Middle frontal gyrus (tissue), 1 donor: ENCODE measurements around the gene SRP54.
"Not testable (repeated sequence)": the region's sequence is repeated elsewhere in the genome, so short reads cannot be mapped to it uniquely, and the experiment has no call there.

ENCODE experiments used
- DNase-seq: peaks from one replicate; pipeline ENCODE4 v3.0.0-alpha.2; 2015; ENCODE audit warnings: low spot score; ENCODE audit errors: extremely low spot score

The SRP54 gene

GRCh38 chr14:34983148-34983760, 462 bp downstream of the SRP54 start:
- no peak for DNase-seq

DNA sequence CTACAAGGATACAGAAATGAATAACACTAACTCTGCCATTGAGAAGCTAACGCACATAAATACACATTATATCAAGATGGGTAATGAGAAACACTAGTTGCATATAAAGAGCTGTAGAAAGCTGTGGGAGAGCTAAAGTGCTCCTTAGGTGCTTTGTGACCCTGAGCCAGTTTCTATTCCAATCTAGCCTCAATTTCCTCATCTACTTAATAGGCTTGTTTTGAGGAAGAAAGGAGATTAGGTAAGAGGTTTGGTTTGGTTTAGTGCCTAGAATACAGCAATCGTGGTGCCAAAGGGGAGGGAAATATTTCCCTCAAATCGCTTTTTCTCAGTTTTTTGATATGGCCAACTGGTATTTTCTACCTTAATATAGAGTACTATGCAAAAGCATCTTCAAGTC, 994 bp downstream of the SRP54 start:
- DNase-seq = no peak

GRCh38 chr14:34985740-34986139, 2.9 kb downstream of the SRP54 start:
- no peak for DNase-seq

GRCh38 chr14:34987180-34987579, 4.4 kb downstream of the SRP54 start:
- DNase-seq = no peak

GRCh38 chr14:34989762-34990161, 7.0 kb downstream of the SRP54 start:
- no peak for DNase-seq

DNA sequence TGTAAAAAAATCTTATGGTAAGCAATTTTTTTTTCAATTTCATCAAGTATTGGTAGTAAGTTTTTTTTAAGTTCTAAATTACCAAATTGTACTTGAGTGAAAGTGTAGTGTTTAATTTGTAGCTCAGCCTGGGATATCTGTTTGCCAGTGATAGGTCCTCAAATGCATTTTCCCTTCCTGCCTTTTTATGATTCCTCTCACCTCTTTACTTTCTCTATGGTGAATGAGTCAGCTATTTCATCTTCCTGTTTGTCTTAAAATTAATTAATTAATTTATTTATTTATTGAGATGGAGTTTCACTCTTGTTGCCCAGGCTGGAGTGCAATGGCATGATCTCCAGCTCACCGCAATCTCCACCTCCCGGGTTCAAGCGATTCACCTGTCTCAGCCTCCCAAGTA, 10.6 kb downstream of the SRP54 start:
- DNase-seq = no peak

- DNase-seq = no peak
These were observed 11.9 kb downstream of the SRP54 start for GRCh38 chr14:34994668-34995067.

- no peak for DNase-seq
These were observed 15.0 kb downstream of the SRP54 start for GRCh38 chr14:34997762-34998161.

GRCh38 chr14:34999500-34999899, 16.7 kb downstream of the SRP54 start:
- no peak for DNase-seq

GRCh38 chr14:35001621-35002020, 18.8 kb downstream of the SRP54 start:
- DNase-seq = no peak

DNA sequence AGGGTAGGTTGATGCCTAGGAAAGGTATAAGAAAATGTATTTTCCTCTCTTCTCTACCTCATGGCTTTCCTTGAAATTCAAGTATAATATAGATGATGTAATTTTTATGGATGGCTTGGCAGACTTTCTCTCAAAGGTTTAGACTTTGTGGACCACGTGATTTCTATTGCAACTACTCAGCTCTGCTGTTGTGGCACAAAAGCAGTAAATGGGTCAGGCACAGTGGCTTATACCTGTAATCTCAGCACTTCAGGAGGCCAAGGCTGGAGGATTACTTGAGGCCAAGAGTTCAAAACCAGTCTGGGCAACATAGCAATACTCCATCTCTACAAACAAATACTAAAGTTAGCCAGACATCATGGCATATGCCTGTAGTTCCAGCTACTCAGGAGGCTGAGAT, 22.0 kb downstream of the SRP54 start:
- DNase-seq = no peak

- no peak for DNase-seq
These were observed 33.8 kb downstream of the SRP54 start for GRCh38 chr14:35016568-35016967.

DNA sequence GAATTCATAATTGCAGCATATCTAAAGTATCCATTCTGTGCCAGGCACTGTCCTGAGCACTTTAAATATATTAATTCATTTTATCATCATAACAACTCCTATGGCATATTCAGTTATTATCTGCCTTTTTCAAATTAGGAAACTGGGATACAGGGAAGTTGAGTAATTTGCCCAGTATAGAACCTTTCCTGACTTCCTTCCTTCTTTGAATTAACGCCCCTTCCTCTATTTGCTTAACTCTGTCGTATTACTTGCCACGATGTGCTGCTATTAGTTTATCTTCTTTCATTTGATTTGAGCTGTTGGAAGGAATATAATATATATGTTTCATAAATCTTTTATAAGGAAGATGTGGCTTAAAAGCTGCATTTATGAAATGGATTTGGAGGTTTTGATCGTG, 37.9 kb downstream of the SRP54 start:
- DNase-seq = no peak

DNA sequence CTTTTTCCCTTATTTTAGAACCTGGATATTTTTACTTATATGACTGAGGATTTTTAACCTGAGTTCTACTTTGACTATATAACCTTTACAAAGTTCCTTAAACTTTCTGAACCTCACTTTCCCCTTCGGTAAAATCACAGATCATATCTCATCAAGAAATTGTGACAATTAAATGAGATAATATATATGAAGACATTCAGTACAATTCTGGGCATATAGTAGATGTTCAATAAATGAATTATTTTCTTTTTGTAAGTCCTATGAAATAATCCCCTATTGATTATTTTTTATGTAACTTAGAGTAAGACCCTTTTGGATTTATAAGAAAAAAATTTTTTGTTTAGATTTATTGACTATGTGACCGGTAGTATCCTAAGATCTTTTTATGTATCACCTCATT, 45.6 kb downstream of the SRP54 start:
- no peak for DNase-seq

DNA sequence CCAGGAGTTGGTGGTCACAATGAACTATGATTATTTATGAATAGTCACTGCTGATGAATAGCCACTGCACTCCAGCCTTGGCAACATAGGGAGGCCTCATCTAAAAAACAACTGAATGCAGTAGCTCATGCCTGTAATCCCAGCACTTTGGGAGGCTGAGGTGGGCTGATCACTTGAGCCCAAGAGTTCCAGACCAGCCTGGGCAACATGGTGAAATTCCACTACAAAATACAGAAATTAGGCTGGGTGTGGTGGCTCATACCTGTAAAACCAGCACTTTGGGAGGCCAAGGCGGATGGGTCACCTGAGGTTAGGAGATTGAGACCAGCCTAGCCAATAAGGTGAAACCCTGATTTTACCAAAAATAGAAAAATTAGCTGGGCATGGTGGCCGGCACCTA, 49.8 kb downstream of the SRP54 start:
- no peak for DNase-seq

DNA sequence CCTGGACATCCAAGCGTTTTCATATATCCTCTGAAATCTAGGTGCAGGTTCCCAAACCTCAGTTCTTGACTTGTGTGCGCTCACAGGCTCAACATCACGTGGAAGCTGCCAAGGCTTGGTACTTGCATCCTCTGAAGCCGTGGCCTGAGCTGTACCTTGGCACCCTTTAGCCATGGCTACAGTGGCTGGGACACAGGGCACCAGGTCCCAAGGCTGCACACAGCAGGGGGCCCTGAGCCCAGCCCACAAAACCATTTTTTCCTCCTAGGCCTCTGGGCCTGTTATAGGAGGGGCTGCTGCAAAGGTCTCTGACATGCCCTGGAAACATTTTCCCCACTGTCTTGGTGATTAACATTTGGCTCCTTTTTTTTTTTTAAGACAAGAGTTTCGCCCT, 51.6 kb downstream of the SRP54 start:
- no peak for DNase-seq

DNA sequence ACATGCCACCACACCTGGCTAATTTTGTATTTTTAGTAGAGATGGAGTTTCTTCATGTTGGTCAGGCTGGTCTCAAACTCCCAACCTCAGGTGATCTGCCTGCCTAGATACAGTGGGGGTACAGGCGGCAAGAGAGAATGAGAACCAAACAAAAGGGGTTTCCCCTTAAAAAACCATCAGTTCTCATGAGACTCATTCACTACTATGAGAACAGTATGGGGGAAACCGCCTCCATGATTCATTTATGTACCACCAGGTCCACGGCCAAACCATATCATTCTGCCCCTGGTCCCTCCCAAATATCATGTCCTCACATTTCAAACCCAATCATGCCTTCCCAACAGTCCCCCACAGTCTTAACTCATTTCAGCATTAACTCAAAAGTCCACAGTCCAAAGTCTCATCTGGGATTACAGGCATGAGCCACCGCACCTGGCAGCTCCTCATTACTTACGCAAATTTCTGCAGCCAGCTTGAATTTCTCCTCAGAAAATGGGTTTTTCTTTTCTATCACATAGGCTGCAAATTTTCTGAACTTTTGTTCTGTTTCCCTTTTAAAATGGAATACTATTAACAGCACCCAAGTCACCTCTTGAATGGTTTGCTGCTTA, 52.3 kb downstream of the SRP54 start:
- not testable (repeated sequence) for DNase-seq

DNA sequence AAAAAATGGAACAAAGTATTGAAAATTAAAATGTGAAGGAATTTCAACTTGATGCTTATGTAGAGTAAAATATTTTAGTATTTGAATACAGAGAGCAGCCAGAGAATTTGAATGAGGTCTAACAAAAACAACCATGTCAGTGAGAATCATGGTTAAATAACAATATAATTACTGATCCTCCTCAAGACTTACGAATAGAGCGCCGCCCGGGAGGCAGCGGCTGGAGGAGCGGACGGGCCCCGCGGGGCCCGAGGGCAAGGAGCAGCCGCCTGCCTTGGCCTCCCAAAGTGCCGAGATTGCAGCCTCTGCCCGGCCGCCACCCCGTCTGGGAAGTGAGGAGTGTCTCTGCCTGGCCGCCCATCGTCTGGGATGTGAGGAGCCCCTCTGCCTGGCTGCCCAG, 55.5 kb downstream of the SRP54 start:
- DNase-seq = not testable (repeated sequence)

DNA sequence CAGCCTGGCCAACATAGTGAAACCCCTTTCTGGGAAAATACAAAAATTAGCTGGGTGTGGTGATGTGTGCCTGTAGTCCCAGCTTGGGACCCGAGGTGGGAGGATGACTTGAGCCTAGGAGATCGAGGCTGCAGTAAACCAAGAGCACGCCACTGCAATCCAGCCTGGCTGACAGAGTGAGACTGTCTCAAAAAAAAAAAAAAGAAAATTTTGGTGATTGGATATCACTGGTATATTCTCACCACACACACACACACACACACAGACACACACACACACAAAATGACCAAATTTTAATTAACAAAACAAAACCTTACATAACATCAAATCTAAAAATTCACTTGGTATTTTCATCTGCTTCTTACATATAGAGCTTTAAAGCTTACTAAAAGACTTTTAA, 59.8 kb downstream of the SRP54 start:
- DNase-seq = no peak

DNA sequence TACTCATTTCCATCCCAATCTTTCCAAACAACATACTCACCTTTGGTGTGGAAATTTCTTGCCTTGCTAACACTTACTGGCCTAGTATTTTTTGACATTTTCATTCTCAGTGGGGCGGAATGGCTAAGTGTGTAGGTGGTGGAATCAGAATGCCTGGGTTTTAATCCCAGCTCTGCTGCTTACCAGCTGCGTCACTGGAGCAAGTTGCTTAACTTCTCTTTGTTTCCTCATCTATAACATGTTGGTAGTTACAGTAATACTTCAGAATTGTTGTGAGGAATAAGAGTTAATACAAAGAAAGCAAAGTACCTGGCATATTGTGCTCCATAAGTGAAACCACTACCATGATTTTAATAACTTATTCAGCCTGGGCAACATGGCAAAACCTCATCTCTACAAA, 60.3 kb downstream of the SRP54 start:
- DNase-seq = no peak

- no peak for DNase-seq
These were observed 62.4 kb downstream of the SRP54 start for GRCh38 chr14:35044939-35045797.

DNA sequence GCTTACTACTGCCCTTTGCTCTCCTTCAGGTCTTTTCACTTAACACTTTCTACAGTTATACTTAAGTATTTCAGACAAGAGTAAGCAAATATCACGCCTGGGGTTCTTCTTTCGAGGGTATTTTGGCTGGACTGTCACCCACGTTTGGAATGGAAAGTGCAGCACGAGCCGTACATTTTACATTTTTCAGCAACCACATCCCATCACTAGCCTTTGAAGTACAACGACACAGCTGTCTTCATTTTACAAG, 62.9 kb downstream of the SRP54 start:
- DNase-seq = no peak
